Measurements from ENCODE around the gene DTNB. TPM values are rescaled to one million over a fixed set of nuclear protein-coding genes. Genes with fewer than 3 reads are reported as not detected.
A peak's percentile ranks its signal among the peaks of the same experiment; 100 is the strongest.

Gene DTNB
- total RNA-seq, 1 experiment from 2014 or later: 51.9 TPM

- DNase-seq: peak; percentile 76 to 91
- no peaks in the 10 kb centered on the region for H3K27me3 ChIP-seq (ENCODE audit: insufficient read depth, low read depth)
- H3K4me1 ChIP-seq (replicated peaks; ENCODE audit: insufficient read depth): peaks cover 12% of the 10 kb centered on the region
- no peak for TF ChIP-seq CTCF (conservative IDR thresholded peaks at IDR 0.05)
- no peak for TF ChIP-seq EZH2 (IDR thresholded peaks at IDR 0.05; ENCODE audit: low read depth)
- intact Hi-C loops (cut with micrococcal nuclease; ENCODE audit: unreplicated experiment): loop anchor here (2.0 kb wide), 1 partner anchor 17 kb away; no protein-coding TSS in a partner anchor
- H3K4me2 ChIP-seq: no peak overlapping the region
- peaks cover 5% of the 10 kb centered on the region; the same call in 1 of the 2 replicates for H3F3A ChIP-seq (ENCODE audit: insufficient read depth, low read depth)
- CTCF ChIA-PET: interaction anchor here (0.6 to 1.0 kb wide), 3 partner anchors 26 to 1078 kb away, joined by 4 to 7 read pairs (median 4); no protein-coding TSS in a partner anchor
- no TSS peak for BruUV-seq (replicated peaks)
- H3K9me3 ChIP-seq (ENCODE audit: insufficient read depth, low read depth): no peaks in the 10 kb centered on the region
- no peak overlapping the region for H3K4me3 ChIP-seq
- no peaks in the 10 kb centered on the region for H4K20me1 ChIP-seq (ENCODE audit: insufficient read depth)
- POLR2A ChIA-PET (ENCODE audit: unreplicated experiment): interaction anchor here (0.6 to 0.7 kb wide), 2 partner anchors 9 to 1133 kb away, joined by 11 to 22 read pairs; no protein-coding TSS in a partner anchor
- no peaks in the 10 kb centered on the region for H3K9me2 ChIP-seq (ENCODE audit: insufficient read depth)
- H3K79me2 ChIP-seq (ENCODE audit: low read depth): no peaks in the 10 kb centered on the region
- H2AFZ ChIP-seq: no peak overlapping the region
- no peak overlapping the region for H3K27ac ChIP-seq
- no peaks in the 10 kb centered on the region for H3K36me3 ChIP-seq (ENCODE audit: low read depth)
These were observed 18.8 kb upstream of the DTNB start for GRCh38 chr2:25692143-25692542.

DNA sequence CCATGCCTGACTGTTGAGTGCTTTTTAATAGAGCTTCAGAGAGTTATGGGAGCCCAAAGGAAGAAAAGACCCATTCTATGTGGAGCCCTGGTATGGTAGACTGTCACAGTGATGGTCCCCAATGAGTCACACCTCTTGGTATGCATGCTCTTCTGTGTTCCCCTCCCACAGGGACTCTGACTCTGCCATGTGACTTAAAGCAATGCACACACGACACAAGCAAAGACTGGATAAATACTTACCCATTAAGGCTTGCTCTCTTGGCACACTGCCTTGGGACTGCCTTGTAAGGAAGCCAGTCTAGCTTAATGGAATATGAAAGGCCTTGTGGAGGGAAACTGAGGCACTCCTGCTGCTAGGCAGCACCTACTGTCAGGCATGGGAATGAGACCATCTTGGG is 16.7 kb upstream of the DTNB start:
- BruUV-seq (replicated peaks): no TSS peak
- ChIA-PET POLR2A (ENCODE audit: unreplicated experiment) (no interaction called here), CTCF (no interaction called here)

GRCh38 chr2:25688236-25688635 is 14.9 kb upstream of the DTNB start:
- ChIA-PET CTCF (no interaction called here), POLR2A (ENCODE audit: unreplicated experiment) (no interaction called here)
- H3K4me3 ChIP-seq: no peak overlapping the region

More for the DNA sequence above, 16.7 kb upstream of the DTNB start:
- Histone ChIP-seq H3K27ac (no peak overlapping the region), H3K4me1 (replicated peaks; ENCODE audit: insufficient read depth) (peaks cover 12% of the 10 kb centered on the region), H3K36me3 (ENCODE audit: low read depth) (no peaks in the 10 kb centered on the region), H3F3A (ENCODE audit: insufficient read depth, low read depth) (peaks cover 11% of the 10 kb centered on the region; the same call in 1 of the 2 replicates), H3K79me2 (ENCODE audit: low read depth) (no peaks in the 10 kb centered on the region), H3K4me3 (no peak overlapping the region), H4K20me1 (ENCODE audit: insufficient read depth) (no peaks in the 10 kb centered on the region), H3K9me3 (ENCODE audit: insufficient read depth, low read depth) (no peaks in the 10 kb centered on the region), H2AFZ (no peak overlapping the region), H3K9me2 (ENCODE audit: insufficient read depth) (no peaks in the 10 kb centered on the region), H3K4me2 (no peak overlapping the region), H3K27me3 (ENCODE audit: insufficient read depth, low read depth) (no peaks in the 10 kb centered on the region)
- TF ChIP-seq EZH2 (IDR thresholded peaks at IDR 0.05; ENCODE audit: low read depth) (no peak), CTCF (conservative IDR thresholded peaks at IDR 0.05) (no peak)
- peak; percentile 43 to 72 for DNase-seq
- intact Hi-C loops (cut with micrococcal nuclease; ENCODE audit: unreplicated experiment): no loop called here

More at GRCh38 chr2:25688236-25688635, 14.9 kb upstream of the DTNB start:
- Histone ChIP-seq H3K4me2 (no peak overlapping the region), H3K9me2 (ENCODE audit: insufficient read depth) (no peaks in the 10 kb centered on the region), H3K4me1 (replicated peaks; ENCODE audit: insufficient read depth) (peaks cover 12% of the 10 kb centered on the region), H3K79me2 (ENCODE audit: low read depth) (no peaks in the 10 kb centered on the region), H3K27me3 (ENCODE audit: insufficient read depth, low read depth) (no peaks in the 10 kb centered on the region), H3K36me3 (ENCODE audit: low read depth) (no peaks in the 10 kb centered on the region), H3F3A (ENCODE audit: insufficient read depth, low read depth) (peaks cover 11% of the 10 kb centered on the region; the same call in 1 of the 2 replicates), H3K27ac (no peak overlapping the region), H3K9me3 (ENCODE audit: insufficient read depth, low read depth) (no peaks in the 10 kb centered on the region), H4K20me1 (ENCODE audit: insufficient read depth) (no peaks in the 10 kb centered on the region), H2AFZ (no peak overlapping the region)
- no peak for TF ChIP-seq CTCF (conservative IDR thresholded peaks at IDR 0.05)
- TF ChIP-seq EZH2 (IDR thresholded peaks at IDR 0.05; ENCODE audit: low read depth): no peak
- BruUV-seq (replicated peaks): no TSS peak
- intact Hi-C loops (cut with micrococcal nuclease; ENCODE audit: unreplicated experiment): no loop called here
- no peak for DNase-seq

Data from PC-9 (cell line).